IMR-90 (cell line): ENCODE results near the gene COL4A2.

ENCODE experiments used
- CEBPB ChIP-seq: IDR thresholded peaks from 2 replicates; pipeline ENCODE4 v1.6.1; 2012; ENCODE audit warnings: low read depth, low read length, improper control_type of control experiment
- CHD1 ChIP-seq: IDR thresholded peaks from 2 replicates; pipeline ENCODE4 v1.6.1; 2012; ENCODE audit warnings: low read depth, low read length, improper control_type of control experiment
- FOS ChIP-seq: fragments of 150-350 bp; IDR thresholded peaks from 2 replicates; pipeline ENCODE4 v1.6.1; 2016; ENCODE audit warnings: low read depth, low read length
- MAFK ChIP-seq: IDR thresholded peaks from 2 replicates; pipeline ENCODE4 v1.6.1; 2012; ENCODE audit warnings: low read depth, low read length, improper control_type of control experiment
- NFE2L2 ChIP-seq: fragments of 150-350 bp; IDR thresholded peaks from 2 replicates; pipeline ENCODE4 v1.6.1; 2016; ENCODE audit warnings: low read depth, mild to moderate bottlenecking, low read length
- POLR2A ChIP-seq: IDR thresholded peaks from 2 replicates; pipeline ENCODE4 v1.6.1; 2012; ENCODE audit warnings: mild to moderate bottlenecking, low read depth, low read length
- RAD21 ChIP-seq: IDR thresholded peaks from 2 replicates; pipeline ENCODE4 v1.6.1; 2012; ENCODE audit warnings: low read length, improper control_type of control experiment
- RCOR1 ChIP-seq: IDR thresholded peaks from 2 replicates; pipeline ENCODE4 v1.6.1; 2012; ENCODE audit warnings: mild to moderate bottlenecking, low read length, improper control_type of control experiment; ENCODE audit not compliant: insufficient replicate concordance
- SMC3 ChIP-seq: fragments of 150-350 bp; IDR thresholded peaks from 2 replicates; pipeline ENCODE4 v1.6.1; 2016; ENCODE audit warnings: low read depth, mild to moderate bottlenecking, antibody characterized with exemption, low read length, moderate library complexity
- TF ChIP-seq, protein P1 (sequence below): conservative IDR thresholded peaks from 2 replicates; pipeline ENCODE4 v1.5.1; 2012; ENCODE audit warnings: mild to moderate bottlenecking, low read depth, low read length, improper control_type of control experiment
- TF ChIP-seq, protein P2 (sequence below): fragments of 150-350 bp; IDR thresholded peaks from 2 replicates; pipeline ENCODE4 v1.6.1; 2017; ENCODE audit warnings: mild to moderate bottlenecking, antibody characterized with exemption, low read length, low read depth
- TF ChIP-seq, protein P3 (sequence below): fragments of 150-350 bp; IDR thresholded peaks from 2 replicates; pipeline ENCODE4 v1.6.1; 2016; ENCODE audit warnings: low read depth, mild to moderate bottlenecking, low read length, moderate library complexity, borderline replicate concordance

DNA sequence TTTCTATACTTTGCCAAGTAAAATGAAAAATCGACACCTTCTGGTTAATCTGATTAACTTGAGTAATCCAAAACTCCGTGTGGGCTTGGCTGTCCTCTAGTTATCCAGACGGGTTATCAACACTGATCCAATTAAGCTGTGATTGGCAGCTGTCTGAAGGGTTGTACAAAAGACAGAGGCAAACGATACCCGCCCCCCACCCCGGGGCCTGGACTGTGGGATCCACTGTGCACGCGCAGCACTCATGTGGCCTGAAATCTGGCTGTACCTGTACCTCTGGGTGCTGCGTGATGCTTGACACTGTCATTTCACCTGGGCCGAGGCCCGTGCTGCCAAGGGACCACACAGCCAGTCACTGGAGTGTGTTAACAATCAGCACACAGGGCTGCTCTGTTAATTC lies 53.5 kb downstream of the COL4A2 start:
- TF ChIP-seq, protein P1, sequence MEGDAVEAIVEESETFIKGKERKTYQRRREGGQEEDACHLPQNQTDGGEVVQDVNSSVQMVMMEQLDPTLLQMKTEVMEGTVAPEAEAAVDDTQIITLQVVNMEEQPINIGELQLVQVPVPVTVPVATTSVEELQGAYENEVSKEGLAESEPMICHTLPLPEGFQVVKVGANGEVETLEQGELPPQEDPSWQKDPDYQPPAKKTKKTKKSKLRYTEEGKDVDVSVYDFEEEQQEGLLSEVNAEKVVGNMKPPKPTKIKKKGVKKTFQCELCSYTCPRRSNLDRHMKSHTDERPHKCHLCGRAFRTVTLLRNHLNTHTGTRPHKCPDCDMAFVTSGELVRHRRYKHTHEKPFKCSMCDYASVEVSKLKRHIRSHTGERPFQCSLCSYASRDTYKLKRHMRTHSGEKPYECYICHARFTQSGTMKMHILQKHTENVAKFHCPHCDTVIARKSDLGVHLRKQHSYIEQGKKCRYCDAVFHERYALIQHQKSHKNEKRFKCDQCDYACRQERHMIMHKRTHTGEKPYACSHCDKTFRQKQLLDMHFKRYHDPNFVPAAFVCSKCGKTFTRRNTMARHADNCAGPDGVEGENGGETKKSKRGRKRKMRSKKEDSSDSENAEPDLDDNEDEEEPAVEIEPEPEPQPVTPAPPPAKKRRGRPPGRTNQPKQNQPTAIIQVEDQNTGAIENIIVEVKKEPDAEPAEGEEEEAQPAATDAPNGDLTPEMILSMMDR = no peak
- TF ChIP-seq FOS (no peak), RCOR1 (no peak), RAD21 (no peak), MAFK (no peak), POLR2A (peak; percentile 78), SMC3 (no peak), NFE2L2 (no peak), CEBPB (no peak), CHD1 (no peak)
- TF ChIP-seq, protein P2, sequence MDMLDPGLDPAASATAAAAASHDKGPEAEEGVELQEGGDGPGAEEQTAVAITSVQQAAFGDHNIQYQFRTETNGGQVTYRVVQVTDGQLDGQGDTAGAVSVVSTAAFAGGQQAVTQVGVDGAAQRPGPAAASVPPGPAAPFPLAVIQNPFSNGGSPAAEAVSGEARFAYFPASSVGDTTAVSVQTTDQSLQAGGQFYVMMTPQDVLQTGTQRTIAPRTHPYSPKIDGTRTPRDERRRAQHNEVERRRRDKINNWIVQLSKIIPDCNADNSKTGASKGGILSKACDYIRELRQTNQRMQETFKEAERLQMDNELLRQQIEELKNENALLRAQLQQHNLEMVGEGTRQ = no peak
- TF ChIP-seq, protein P3, sequence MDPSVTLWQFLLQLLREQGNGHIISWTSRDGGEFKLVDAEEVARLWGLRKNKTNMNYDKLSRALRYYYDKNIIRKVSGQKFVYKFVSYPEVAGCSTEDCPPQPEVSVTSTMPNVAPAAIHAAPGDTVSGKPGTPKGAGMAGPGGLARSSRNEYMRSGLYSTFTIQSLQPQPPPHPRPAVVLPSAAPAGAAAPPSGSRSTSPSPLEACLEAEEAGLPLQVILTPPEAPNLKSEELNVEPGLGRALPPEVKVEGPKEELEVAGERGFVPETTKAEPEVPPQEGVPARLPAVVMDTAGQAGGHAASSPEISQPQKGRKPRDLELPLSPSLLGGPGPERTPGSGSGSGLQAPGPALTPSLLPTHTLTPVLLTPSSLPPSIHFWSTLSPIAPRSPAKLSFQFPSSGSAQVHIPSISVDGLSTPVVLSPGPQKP = no peak
